ENCODE data around the gene PLA2G4E. TPM values are rescaled to one million over a fixed set of nuclear protein-coding genes. Genes with fewer than 3 reads are reported as not detected.

Gene PLA2G4E
- total RNA-seq, 1 experiment from 2014 or later = not detected

DNA sequence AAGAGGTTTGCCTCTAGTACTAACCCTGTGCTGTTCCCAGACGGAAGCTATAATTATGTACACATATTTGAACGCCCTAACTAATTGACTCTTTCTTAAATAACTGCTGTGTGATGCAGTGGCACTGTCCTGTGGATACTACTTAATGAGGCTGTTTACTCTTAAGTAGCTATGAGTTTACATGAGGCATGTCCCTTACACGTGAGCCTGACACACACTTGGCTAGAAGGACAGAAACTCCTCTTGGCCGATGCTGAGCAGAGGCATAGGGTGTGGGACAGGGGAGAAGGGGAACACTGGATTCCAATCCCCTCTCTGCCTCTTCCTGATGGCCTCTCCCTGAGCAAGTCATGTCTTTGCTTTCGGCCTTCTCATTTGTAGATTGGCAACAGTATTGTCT lies 70.4 kb downstream of the PLA2G4E start:
- no TSS peak for BruUV-seq (replicated peaks)
- ChIA-PET CTCF (no interaction called here), POLR2A (ENCODE audit: low non-redundant PET) (interaction anchor here (0.5 kb wide), 1 partner anchor 20 kb away, joined by 3 read pairs; no protein-coding TSS in a partner anchor)
- no peak for DNase-seq (ENCODE audit: low spot score)
- Histone ChIP-seq H3K4me1 (ENCODE audit: insufficient read depth, low read length, poor library complexity, severe bottlenecking) (no peaks in the 10 kb centered on the region), H3K36me3 (ENCODE audit: insufficient read depth, low read length, poor library complexity, severe bottlenecking) (no peaks in the 10 kb centered on the region), H3K27ac (ENCODE audit: low read depth, low read length, poor library complexity, severe bottlenecking) (no peak overlapping the region), H3K27me3 (replicated peaks; ENCODE audit: insufficient read depth, low read depth, low read length, poor library complexity) (no peaks in the 10 kb centered on the region), H3K4me3 (ENCODE audit: low read depth, low read length, poor library complexity, severe bottlenecking) (no peak overlapping the region), H3K9me3 (ENCODE audit: low read depth, low read length, poor library complexity, severe bottlenecking) (no peaks in the 10 kb centered on the region)
- TF ChIP-seq EZH2 (IDR thresholded peaks at IDR 0.05; ENCODE audit: borderline replicate concordance, low read depth, low read length, poor library complexity, severe bottlenecking) = no peak
- TF ChIP-seq, protein P1, sequence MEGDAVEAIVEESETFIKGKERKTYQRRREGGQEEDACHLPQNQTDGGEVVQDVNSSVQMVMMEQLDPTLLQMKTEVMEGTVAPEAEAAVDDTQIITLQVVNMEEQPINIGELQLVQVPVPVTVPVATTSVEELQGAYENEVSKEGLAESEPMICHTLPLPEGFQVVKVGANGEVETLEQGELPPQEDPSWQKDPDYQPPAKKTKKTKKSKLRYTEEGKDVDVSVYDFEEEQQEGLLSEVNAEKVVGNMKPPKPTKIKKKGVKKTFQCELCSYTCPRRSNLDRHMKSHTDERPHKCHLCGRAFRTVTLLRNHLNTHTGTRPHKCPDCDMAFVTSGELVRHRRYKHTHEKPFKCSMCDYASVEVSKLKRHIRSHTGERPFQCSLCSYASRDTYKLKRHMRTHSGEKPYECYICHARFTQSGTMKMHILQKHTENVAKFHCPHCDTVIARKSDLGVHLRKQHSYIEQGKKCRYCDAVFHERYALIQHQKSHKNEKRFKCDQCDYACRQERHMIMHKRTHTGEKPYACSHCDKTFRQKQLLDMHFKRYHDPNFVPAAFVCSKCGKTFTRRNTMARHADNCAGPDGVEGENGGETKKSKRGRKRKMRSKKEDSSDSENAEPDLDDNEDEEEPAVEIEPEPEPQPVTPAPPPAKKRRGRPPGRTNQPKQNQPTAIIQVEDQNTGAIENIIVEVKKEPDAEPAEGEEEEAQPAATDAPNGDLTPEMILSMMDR (conservative IDR thresholded peaks at IDR 0.05; ENCODE audit: low read depth, low read length) = no peak
- intact Hi-C loops (cut with micrococcal nuclease; ENCODE audit: unreplicated experiment) = no loop called here

DNA sequence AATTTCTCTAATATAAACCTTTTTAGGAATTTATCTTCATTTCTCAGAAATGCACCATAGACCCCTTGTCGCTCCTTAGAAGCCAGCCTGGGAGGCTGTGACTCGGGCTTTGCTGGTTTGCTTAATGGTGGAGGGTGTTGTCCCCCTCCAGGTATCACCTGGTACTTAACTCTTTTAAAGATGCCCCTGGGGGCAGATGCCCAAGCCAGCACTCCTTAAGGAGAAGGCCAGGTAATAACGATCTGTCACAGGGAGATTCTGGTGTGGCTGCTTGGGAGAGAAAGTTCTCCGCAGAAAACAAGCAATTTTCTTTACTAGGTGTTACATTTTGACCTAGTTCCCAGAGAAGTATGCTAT lies 70.7 kb downstream of the PLA2G4E start:
- H3K27ac ChIP-seq (ENCODE audit: low read depth, low read length, poor library complexity, severe bottlenecking) = no peak overlapping the region
- POLR2A ChIA-PET (ENCODE audit: low non-redundant PET) = interaction anchor here (0.7 kb wide), 1 partner anchor 430 kb away, joined by 3 read pairs; no protein-coding TSS in a partner anchor
- intact Hi-C loops (cut with micrococcal nuclease; ENCODE audit: unreplicated experiment) = no loop called here
- no peaks in the 10 kb centered on the region for H3K9me3 ChIP-seq (ENCODE audit: low read depth, low read length, poor library complexity, severe bottlenecking)
- no peaks in the 10 kb centered on the region for H3K27me3 ChIP-seq (replicated peaks; ENCODE audit: insufficient read depth, low read depth, low read length, poor library complexity)
- no peaks in the 10 kb centered on the region for H3K4me1 ChIP-seq (ENCODE audit: insufficient read depth, low read length, poor library complexity, severe bottlenecking)
- CTCF ChIA-PET = no interaction called here
- no peak for DNase-seq (ENCODE audit: low spot score)
- TF ChIP-seq EZH2 (IDR thresholded peaks at IDR 0.05; ENCODE audit: borderline replicate concordance, low read depth, low read length, poor library complexity, severe bottlenecking) = no peak
- TF ChIP-seq, protein P1 (conservative IDR thresholded peaks at IDR 0.05; ENCODE audit: low read depth, low read length) = no peak
- no TSS peak for BruUV-seq (replicated peaks)
- H3K4me3 ChIP-seq (ENCODE audit: low read depth, low read length, poor library complexity, severe bottlenecking) = no peak overlapping the region
- no peaks in the 10 kb centered on the region for H3K36me3 ChIP-seq (ENCODE audit: insufficient read depth, low read length, poor library complexity, severe bottlenecking)

DNA sequence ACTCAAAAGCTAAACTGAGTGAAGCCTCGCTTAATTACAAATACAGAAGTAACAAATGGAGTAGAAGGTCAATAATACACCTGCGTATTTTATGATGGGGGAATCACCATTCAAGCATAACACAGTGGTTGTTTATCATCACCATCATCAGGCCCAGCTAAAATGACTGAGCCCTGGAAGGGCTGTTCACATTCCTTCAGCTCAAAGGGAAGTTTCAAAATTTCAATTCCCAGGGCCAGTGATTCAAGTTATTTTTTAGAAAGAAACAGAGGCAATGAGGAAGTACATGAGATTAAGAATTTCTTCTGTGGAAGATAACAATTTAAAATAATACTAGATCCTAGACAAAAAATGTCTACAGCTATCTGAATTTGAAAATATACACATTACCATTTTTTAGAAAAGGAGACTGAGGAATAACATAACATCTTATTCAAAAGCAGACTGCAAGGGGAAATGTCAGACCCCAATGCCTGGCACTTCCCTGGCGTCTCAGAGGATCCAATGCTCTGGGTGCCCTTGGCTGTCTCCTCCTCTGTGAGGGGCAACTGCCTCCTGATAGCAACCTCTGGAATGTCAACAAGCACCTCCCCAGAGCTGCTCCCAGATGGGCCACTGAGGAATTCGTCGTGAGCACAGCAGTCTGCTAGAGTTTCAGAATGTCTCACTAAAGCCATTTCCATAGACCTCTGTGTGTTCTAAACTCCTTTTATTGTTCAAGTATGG lies 71.3 kb downstream of the PLA2G4E start:
- BruUV-seq (replicated peaks) = no TSS peak
- Histone ChIP-seq H3K9me3 (ENCODE audit: low read depth, low read length, poor library complexity, severe bottlenecking) (no peaks in the 10 kb centered on the region), H3K36me3 (ENCODE audit: insufficient read depth, low read length, poor library complexity, severe bottlenecking) (no peaks in the 10 kb centered on the region), H3K27ac (ENCODE audit: low read depth, low read length, poor library complexity, severe bottlenecking) (no peak overlapping the region), H3K4me1 (ENCODE audit: insufficient read depth, low read length, poor library complexity, severe bottlenecking) (peaks cover 5% of the 10 kb centered on the region), H3K4me3 (ENCODE audit: low read depth, low read length, poor library complexity, severe bottlenecking) (no peak overlapping the region), H3K27me3 (replicated peaks; ENCODE audit: insufficient read depth, low read depth, low read length, poor library complexity) (no peaks in the 10 kb centered on the region)
- DNase-seq (ENCODE audit: low spot score) = no peak
- intact Hi-C loops (cut with micrococcal nuclease; ENCODE audit: unreplicated experiment) = no loop called here
- TF ChIP-seq, protein P1 (conservative IDR thresholded peaks at IDR 0.05; ENCODE audit: low read depth, low read length) = no peak
- CTCF ChIA-PET = no interaction called here
- POLR2A ChIA-PET (ENCODE audit: low non-redundant PET) = interaction anchor here (0.7 kb wide), 1 partner anchor 429 kb away, joined by 3 read pairs; no protein-coding TSS in a partner anchor
